Measurements from ENCODE around the gene PRM3.

Gene PRM3

DNA sequence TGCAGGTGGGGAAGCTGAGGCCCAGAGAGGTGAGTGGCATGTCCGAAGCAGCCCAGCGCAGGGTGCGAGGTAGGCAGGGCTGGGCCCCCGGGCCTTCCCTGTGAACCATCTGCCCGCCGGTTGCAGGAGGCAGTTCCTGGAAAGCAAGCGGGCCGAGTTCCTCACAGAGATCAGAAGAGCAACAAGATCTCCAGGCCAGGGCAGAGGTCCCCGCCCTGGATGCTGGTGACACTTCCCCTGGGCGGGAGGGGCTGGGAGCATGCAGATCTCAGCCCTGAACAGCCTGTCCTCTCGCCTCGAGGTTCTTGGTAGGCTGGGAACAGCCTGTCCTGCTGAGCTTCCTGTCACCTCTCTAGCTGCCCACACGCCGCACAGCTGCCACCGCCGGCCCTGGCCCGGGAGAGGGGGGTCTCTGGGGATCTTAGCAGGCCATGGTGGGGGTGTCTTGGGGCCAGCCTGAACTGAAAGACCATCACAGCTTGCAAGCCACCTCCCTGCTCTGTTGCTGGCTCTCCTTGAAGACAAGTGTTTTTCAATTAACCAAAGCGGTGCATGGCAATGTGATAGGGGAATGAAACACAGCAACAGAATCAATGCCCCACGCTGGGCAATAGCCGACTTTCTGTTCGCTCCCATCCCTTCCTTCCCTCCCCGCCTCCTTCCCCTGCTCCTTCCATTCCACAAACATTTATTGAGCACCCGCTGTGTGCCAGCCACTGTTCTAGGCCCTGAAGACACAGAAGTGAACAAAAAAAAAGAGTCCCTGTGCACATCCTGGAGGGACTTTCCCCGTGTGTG, 49.1 kb downstream of the PRM3 start:
- no peak for DNase-seq

Measured in fibroblast of upper back skin (primary cell).